Measurements from ENCODE around the gene LRRK2.

The LRRK2 gene

DNA sequence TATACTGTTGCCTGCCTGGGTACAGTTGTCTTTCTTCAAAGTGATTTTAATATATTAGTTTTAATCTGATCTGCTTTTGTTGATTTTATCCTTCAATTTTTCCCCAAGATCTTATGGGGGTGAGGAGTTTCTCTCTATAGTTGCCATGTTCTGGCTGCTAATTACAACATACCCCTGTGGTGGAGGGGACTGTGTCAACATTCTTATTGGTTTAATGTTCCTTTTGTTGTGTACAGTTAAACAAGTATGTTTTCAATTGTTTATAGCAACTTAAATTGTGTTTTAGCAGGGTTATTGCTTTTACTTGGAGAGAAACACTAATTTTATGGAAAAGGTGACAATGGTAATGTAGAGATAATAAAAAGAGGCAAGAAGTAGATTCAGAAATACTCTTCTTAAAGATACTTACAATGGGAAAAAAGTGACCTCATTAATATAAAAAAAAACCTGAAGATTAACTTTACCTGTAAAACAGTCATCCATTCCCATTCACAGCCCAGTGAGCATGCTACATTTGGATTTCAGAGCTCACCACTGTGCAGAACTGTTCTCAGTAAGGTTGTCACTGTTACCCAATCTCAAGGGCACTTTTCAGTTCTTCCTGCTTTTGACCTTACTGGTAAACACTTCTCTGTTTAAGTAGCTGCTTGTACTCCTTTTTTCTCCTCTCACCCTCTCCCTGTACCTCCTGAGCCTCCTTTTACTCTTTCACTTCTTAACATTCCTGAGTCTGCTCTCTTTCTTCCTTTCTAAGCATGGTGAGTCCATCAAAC, 8.1 kb upstream of the LRRK2 start:
- ATAC-seq = no peak
- TF ChIP-seq ZNF565 (CRISPR knock-in tag; conservative IDR thresholded peaks at IDR 0.05; ENCODE audit: low read depth) = no peak
- no peak for TF ChIP-seq RARB (CRISPR knock-in tag; IDR thresholded peaks at IDR 0.05)
- TF ChIP-seq GLIS3 (CRISPR knock-in tag; IDR thresholded peaks at IDR 0.05) = no peak
- no peak for TF ChIP-seq TCF4 (CRISPR knock-in tag; IDR thresholded peaks at IDR 0.05; ENCODE audit: borderline replicate concordance)
- no peak for TF ChIP-seq ZNF8 (CRISPR knock-in tag; IDR thresholded peaks at IDR 0.05)

DNA sequence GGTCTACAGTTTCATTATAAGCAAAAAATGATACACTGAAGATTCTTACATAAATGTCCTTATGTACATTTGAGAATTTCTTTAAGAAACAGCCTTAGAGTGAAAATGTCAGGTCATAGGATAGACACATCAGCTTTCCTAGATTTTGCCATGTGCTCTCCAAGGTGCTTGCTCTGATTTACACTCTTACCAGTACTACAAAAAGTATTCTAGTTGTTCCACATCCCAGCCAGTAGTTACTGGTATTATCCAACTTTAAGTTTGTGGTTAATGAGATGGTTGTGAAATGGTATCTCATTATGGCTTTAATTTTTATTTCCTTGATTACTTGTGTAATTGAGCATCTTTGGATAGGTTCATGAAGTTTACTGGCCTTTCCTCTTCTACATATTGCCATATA, 5.0 kb upstream of the LRRK2 start:
- TF ChIP-seq ISL1 (CRISPR knock-in tag; IDR thresholded peaks at IDR 0.05) (no peak), BACH2 (CRISPR knock-in tag; IDR thresholded peaks at IDR 0.05; ENCODE audit: borderline replicate concordance) (no peak), ZNF70 (CRISPR knock-in tag; IDR thresholded peaks at IDR 0.05) (no peak), ARNTL (CRISPR knock-in tag; IDR thresholded peaks at IDR 0.05; ENCODE audit: borderline replicate concordance, low read depth) (no peak), CSDC2 (CRISPR knock-in tag; IDR thresholded peaks at IDR 0.05) (no peak), ZNF565 (CRISPR knock-in tag; conservative IDR thresholded peaks at IDR 0.05; ENCODE audit: low read depth) (no peak), ZFP30 (CRISPR knock-in tag; IDR thresholded peaks at IDR 0.05) (no peak), RARB (CRISPR knock-in tag; IDR thresholded peaks at IDR 0.05) (no peak)
- TF ChIP-seq, protein P1, sequence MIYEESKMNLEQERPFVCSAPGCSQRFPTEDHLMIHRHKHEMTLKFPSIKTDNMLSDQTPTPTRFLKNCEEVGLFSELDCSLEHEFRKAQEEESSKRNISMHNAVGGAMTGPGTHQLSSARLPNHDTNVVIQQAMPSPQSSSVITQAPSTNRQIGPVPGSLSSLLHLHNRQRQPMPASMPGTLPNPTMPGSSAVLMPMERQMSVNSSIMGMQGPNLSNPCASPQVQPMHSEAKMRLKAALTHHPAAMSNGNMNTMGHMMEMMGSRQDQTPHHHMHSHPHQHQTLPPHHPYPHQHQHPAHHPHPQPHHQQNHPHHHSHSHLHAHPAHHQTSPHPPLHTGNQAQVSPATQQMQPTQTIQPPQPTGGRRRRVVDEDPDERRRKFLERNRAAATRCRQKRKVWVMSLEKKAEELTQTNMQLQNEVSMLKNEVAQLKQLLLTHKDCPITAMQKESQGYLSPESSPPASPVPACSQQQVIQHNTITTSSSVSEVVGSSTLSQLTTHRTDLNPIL (CRISPR knock-in tag; IDR thresholded peaks at IDR 0.05; ENCODE audit: low read depth) = no peak
- ATAC-seq = no peak

DNA sequence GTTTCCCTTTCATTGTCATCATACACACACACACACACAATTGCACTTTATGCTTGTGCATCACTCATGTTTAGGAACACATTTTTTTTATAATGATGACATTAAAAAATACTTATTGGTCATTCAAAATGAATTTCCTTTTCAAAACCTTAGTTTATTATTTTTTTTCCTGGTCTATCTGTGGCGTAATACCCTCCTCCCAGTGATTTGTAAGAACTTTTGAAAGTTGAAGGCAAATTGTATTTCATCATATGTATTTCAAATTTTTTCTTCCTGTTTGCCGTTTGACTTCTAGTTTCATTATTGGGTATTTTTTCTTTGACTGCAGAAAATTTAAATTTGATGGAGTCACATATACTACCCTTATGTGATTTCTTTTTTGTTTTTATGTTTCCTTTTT, 2.5 kb upstream of the LRRK2 start:
- TF ChIP-seq, protein P2, sequence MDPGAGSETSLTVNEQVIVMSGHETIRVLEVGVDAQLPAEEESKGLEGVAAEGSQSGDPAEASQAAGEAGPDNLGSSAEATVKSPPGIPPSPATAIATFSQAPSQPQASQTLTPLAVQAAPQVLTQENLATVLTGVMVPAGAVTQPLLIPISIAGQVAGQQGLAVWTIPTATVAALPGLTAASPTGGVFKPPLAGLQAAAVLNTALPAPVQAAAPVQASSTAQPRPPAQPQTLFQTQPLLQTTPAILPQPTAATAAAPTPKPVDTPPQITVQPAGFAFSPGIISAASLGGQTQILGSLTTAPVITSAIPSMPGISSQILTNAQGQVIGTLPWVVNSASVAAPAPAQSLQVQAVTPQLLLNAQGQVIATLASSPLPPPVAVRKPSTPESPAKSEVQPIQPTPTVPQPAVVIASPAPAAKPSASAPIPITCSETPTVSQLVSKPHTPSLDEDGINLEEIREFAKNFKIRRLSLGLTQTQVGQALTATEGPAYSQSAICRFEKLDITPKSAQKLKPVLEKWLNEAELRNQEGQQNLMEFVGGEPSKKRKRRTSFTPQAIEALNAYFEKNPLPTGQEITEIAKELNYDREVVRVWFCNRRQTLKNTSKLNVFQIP (CRISPR knock-in tag; IDR thresholded peaks at IDR 0.05; ENCODE audit: borderline replicate concordance, low read depth) = no peak
- no peak for TF ChIP-seq BACH2 (CRISPR knock-in tag; IDR thresholded peaks at IDR 0.05; ENCODE audit: borderline replicate concordance)
- no peak for TF ChIP-seq TCF4 (CRISPR knock-in tag; IDR thresholded peaks at IDR 0.05; ENCODE audit: borderline replicate concordance)
- no peak for TF ChIP-seq ARNTL (CRISPR knock-in tag; IDR thresholded peaks at IDR 0.05; ENCODE audit: borderline replicate concordance, low read depth)
- TF ChIP-seq, protein P3, sequence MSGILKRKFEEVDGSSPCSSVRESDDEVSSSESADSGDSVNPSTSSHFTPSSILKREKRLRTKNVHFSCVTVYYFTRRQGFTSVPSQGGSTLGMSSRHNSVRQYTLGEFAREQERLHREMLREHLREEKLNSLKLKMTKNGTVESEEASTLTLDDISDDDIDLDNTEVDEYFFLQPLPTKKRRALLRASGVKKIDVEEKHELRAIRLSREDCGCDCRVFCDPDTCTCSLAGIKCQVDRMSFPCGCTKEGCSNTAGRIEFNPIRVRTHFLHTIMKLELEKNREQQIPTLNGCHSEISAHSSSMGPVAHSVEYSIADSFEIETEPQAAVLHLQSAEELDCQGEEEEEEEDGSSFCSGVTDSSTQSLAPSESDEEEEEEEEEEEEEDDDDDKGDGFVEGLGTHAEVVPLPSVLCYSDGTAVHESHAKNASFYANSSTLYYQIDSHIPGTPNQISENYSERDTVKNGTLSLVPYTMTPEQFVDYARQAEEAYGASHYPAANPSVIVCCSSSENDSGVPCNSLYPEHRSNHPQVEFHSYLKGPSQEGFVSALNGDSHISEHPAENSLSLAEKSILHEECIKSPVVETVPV (CRISPR knock-in tag; IDR thresholded peaks at IDR 0.05) = no peak
- no peak for TF ChIP-seq OSR1 (CRISPR knock-in tag; IDR thresholded peaks at IDR 0.05)
- no peak for TF ChIP-seq GLIS3 (CRISPR knock-in tag; IDR thresholded peaks at IDR 0.05)
- no peak for TF ChIP-seq ZNF8 (CRISPR knock-in tag; IDR thresholded peaks at IDR 0.05)
- TF ChIP-seq, protein P4, sequence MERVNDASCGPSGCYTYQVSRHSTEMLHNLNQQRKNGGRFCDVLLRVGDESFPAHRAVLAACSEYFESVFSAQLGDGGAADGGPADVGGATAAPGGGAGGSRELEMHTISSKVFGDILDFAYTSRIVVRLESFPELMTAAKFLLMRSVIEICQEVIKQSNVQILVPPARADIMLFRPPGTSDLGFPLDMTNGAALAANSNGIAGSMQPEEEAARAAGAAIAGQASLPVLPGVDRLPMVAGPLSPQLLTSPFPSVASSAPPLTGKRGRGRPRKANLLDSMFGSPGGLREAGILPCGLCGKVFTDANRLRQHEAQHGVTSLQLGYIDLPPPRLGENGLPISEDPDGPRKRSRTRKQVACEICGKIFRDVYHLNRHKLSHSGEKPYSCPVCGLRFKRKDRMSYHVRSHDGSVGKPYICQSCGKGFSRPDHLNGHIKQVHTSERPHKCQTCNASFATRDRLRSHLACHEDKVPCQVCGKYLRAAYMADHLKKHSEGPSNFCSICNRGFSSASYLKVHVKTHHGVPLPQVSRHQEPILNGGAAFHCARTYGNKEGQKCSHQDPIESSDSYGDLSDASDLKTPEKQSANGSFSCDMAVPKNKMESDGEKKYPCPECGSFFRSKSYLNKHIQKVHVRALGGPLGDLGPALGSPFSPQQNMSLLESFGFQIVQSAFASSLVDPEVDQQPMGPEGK (CRISPR knock-in tag; IDR thresholded peaks at IDR 0.05; ENCODE audit: borderline replicate concordance) = no peak
- TF ChIP-seq, protein P1 (CRISPR knock-in tag; IDR thresholded peaks at IDR 0.05; ENCODE audit: low read depth) = no peak
- TF ChIP-seq ZFP3 (CRISPR knock-in tag; IDR thresholded peaks at IDR 0.05) = no peak
- TF ChIP-seq TOX (CRISPR knock-in tag; IDR thresholded peaks at IDR 0.05; ENCODE audit: borderline replicate concordance) = no peak
- TF ChIP-seq ISL1 (CRISPR knock-in tag; IDR thresholded peaks at IDR 0.05) = no peak
- TF ChIP-seq ESRRG (CRISPR knock-in tag; IDR thresholded peaks at IDR 0.05) = no peak
- no peak for TF ChIP-seq RARB (CRISPR knock-in tag; IDR thresholded peaks at IDR 0.05)
- no peak for TF ChIP-seq ZC3H10 (CRISPR knock-in tag; IDR thresholded peaks at IDR 0.05)
- no peak for TF ChIP-seq SNAI2 (CRISPR knock-in tag; IDR thresholded peaks at IDR 0.05)
- TF ChIP-seq CSDC2 (CRISPR knock-in tag; IDR thresholded peaks at IDR 0.05) = no peak
- TF ChIP-seq ZNF565 (CRISPR knock-in tag; conservative IDR thresholded peaks at IDR 0.05; ENCODE audit: low read depth) = no peak
- TF ChIP-seq, protein P5, sequence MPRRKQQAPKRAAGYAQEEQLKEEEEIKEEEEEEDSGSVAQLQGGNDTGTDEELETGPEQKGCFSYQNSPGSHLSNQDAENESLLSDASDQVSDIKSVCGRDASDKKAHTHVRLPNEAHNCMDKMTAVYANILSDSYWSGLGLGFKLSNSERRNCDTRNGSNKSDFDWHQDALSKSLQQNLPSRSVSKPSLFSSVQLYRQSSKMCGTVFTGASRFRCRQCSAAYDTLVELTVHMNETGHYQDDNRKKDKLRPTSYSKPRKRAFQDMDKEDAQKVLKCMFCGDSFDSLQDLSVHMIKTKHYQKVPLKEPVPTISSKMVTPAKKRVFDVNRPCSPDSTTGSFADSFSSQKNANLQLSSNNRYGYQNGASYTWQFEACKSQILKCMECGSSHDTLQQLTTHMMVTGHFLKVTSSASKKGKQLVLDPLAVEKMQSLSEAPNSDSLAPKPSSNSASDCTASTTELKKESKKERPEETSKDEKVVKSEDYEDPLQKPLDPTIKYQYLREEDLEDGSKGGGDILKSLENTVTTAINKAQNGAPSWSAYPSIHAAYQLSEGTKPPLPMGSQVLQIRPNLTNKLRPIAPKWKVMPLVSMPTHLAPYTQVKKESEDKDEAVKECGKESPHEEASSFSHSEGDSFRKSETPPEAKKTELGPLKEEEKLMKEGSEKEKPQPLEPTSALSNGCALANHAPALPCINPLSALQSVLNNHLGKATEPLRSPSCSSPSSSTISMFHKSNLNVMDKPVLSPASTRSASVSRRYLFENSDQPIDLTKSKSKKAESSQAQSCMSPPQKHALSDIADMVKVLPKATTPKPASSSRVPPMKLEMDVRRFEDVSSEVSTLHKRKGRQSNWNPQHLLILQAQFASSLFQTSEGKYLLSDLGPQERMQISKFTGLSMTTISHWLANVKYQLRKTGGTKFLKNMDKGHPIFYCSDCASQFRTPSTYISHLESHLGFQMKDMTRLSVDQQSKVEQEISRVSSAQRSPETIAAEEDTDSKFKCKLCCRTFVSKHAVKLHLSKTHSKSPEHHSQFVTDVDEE (CRISPR knock-in tag; IDR thresholded peaks at IDR 0.05) = no peak
- ATAC-seq = no peak
